Stomach smooth muscle (tissue), 2 donors: Measurements from ENCODE around the gene GABBR2.

Source experiments
- H3K27ac ChIP-seq: one replicate; pipeline ENCODE4 v1.7.0; 2013; ENCODE audit warnings: mild to moderate bottlenecking, low read length, inconsistent platforms
- H3K27me3 ChIP-seq, 2 donors: one replicate each; pipeline ENCODE4 v1.7.0; 2013; ENCODE audit warnings: low read length in 2 of 2; ENCODE audit not compliant: insufficient read depth in 2 of 2, control insufficient read depth in 1 of 2
- H3K36me3 ChIP-seq, 2 donors: one replicate each; pipeline ENCODE4 v1.7.0; 2013; ENCODE audit warnings: low read length in 2 of 2; ENCODE audit not compliant: control insufficient read depth in 2 of 2, insufficient read depth in 2 of 2
- H3K4me1 ChIP-seq: one replicate; pipeline ENCODE4 v1.7.0; 2013; ENCODE audit warnings: low read length; ENCODE audit not compliant: control insufficient read depth, insufficient read depth
- H3K4me3 ChIP-seq, 2 donors: one replicate each; pipeline ENCODE4 v1.7.0; 2013; ENCODE audit warnings: low read length in 2 of 2
- H3K9ac ChIP-seq, 2 donors: one replicate each; pipeline ENCODE4 v1.7.0; 2013; ENCODE audit warnings: low read length in 2 of 2, mild to moderate bottlenecking in 1 of 2
- H3K9me3 ChIP-seq, 2 donors: one replicate each; pipeline ENCODE4 v1.7.0; 2013; ENCODE audit warnings: low read length in 2 of 2; ENCODE audit not compliant: control insufficient read depth in 2 of 2
- donor health status: healthy.
- donor health status: Pancreatic carcinoma.

The GABBR2 gene

DNA sequence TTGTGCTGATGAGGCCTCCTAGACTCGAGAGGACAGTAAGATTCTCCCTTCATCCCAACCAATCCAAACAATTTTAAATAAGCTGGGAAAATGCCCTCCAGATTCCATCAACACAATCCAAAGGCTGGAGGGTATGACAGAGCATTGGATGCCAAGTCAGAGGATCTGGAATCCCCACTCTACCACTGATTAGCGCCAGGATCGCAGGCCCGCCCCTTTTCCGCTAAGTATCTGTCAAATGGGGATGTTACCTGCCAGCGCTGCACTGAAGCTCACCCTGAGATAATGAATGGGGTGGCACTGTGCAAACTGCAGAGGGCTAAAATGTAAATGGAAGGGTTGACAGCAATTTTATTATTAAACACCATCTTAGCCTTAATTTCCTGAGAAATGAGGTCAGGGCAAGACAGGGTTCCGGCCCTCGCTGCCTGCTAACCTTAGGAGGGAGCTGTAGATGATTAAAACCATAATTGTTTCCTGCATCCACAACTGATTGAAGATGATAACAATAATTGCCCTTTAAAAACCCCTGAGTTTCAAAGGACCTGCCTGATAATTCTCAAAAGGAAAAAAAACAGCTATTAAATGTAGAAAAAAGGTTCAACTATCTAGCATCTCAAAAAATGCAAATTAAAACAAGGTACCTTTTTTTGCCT is 31.6 kb upstream of the GABBR2 start:
- Histone ChIP-seq H3K9ac (no peak overlapping the region), H3K4me1 (no peaks in the 10 kb centered on the region), H3K27me3 (no peaks in the 10 kb centered on the region), H3K27ac (no peak overlapping the region), H3K9me3 (peaks cover 0 to 6% of the 10 kb centered on the region in 2 donors), H3K4me3 (no peak overlapping the region), H3K36me3 (peaks cover 19 to 28% of the 10 kb centered on the region in 2 donors)

DNA sequence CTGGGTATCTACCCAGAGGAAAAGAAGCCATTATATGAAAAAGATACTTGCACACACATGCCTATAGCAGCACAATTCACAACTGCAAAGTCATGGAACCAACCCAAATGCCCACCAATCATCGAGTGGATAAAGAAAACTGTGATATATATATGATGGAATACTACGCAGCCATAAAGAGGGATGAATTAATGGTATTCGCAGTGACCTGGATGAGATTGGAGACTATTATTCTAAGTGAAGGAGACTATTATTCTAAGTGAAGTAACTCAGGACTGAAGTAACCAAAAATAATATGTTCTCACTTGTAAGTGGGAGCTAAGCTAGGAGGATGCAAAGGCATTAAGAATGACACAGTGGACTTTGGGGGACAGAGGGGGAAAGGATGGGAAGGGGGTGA is 30.0 kb upstream of the GABBR2 start:
- no peaks in the 10 kb centered on the region for H3K27me3 ChIP-seq
- H3K9me3 ChIP-seq = peaks cover 0 to 6% of the 10 kb centered on the region in 2 donors
- no peak overlapping the region for H3K27ac ChIP-seq
- H3K9ac ChIP-seq = no peak overlapping the region
- no peak overlapping the region for H3K4me3 ChIP-seq
- no peaks in the 10 kb centered on the region for H3K4me1 ChIP-seq
- H3K36me3 ChIP-seq = peaks cover 16 to 25% of the 10 kb centered on the region in 2 donors

DNA sequence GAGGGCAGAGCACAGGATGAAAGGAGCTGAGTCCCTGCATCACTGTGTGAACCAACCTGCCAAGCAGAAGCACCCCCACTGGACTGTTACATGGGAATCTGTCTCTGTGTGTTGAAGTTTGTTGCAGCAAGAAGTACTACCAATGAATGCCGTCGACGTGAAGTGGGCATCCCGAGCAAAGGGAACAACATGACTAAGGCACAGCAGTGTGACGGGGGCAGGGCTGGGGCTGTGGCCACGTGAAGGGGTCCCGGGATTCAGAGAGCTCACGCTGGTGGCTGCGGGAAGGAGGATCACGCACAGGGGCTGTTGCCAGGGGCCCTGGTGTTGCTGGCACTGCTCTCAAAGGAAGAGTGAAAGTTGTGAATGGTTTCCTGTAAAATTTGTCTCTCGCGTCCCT is 27.5 kb upstream of the GABBR2 start:
- no peak overlapping the region for H3K9ac ChIP-seq
- H3K4me1 ChIP-seq = no peaks in the 10 kb centered on the region
- no peak overlapping the region for H3K4me3 ChIP-seq
- H3K36me3 ChIP-seq = peaks cover 16 to 33% of the 10 kb centered on the region in 2 donors
- H3K9me3 ChIP-seq = peaks cover 0 to 6% of the 10 kb centered on the region in 2 donors
- no peaks in the 10 kb centered on the region for H3K27me3 ChIP-seq
- no peak overlapping the region for H3K27ac ChIP-seq

DNA sequence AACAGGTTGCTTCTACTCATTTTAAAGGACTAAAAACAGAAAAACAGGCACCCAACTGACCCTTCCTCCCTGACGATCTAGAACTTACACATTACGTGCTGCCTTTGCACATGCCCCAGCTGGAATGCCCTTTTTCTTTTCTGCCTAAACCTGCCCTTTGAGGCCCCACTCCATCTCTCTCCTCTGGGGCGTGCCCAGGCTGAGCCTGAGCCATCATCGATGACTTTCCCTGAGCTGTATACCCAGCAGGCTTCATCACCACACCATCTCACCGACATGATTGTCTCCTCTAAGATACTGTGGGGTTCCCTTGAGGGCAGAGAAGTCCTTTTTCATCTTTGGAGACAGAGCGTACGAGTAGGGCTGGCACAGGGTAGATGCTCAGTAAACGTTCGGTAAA is 24.1 kb upstream of the GABBR2 start:
- Histone ChIP-seq H3K9ac (no peak overlapping the region), H3K9me3 (no peaks in the 10 kb centered on the region), H3K36me3 (peaks cover 16 to 30% of the 10 kb centered on the region in 2 donors), H3K27me3 (no peaks in the 10 kb centered on the region), H3K4me1 (peaks cover 7% of the 10 kb centered on the region), H3K4me3 (no peak overlapping the region), H3K27ac (no peak overlapping the region)

DNA sequence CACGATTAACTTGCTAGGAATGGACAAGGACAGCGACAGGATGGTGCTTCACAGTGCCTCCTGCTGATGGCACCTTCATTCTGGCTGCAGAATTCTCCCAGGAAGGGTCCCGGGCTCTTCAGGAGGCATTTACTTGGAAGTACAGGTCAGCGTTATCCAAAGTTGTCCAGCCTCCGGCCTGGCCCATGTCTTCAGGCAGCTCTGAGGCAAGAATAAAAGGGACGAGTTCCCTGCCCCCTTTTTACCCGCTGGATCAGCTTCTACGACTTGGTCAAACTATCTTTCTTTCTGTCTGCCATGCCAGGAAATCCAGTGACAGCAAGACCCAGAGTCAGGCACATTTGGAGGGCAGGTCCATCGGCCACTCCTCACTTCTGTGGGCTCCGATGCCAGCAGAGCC is 23.4 kb upstream of the GABBR2 start:
- H3K4me3 ChIP-seq = no peak overlapping the region
- no peaks in the 10 kb centered on the region for H3K27me3 ChIP-seq
- no peaks in the 10 kb centered on the region for H3K9me3 ChIP-seq
- H3K36me3 ChIP-seq = peaks cover 16 to 30% of the 10 kb centered on the region in 2 donors
- peaks cover 7% of the 10 kb centered on the region for H3K4me1 ChIP-seq
- no peak overlapping the region for H3K9ac ChIP-seq
- no peak overlapping the region for H3K27ac ChIP-seq

DNA sequence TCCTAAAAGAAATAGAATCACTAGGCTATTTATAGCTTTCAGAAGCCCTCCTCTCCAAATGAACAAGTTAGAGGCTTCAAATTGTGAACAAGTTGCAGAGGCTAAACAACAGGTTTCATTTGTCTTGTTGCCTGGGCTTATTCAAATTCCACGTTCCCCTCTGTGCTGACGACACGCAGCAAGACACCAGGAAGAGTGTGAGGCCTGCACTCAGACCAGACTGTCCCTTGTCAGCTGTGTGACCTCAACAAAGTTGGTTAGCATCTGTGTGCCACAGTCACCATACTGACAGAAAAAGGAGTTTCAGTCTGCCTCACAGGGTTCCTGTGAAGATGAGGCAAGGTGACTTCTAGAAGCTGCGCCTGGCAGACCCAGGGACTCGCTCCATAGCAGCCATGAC is 22.1 kb upstream of the GABBR2 start:
- Histone ChIP-seq H3K27me3 (no peaks in the 10 kb centered on the region), H3K9ac (no peak overlapping the region), H3K27ac (no peak overlapping the region), H3K4me1 (peaks cover 7% of the 10 kb centered on the region), H3K9me3 (no peaks in the 10 kb centered on the region), H3K4me3 (no peak overlapping the region), H3K36me3 (peaks cover 11 to 26% of the 10 kb centered on the region in 2 donors)

DNA sequence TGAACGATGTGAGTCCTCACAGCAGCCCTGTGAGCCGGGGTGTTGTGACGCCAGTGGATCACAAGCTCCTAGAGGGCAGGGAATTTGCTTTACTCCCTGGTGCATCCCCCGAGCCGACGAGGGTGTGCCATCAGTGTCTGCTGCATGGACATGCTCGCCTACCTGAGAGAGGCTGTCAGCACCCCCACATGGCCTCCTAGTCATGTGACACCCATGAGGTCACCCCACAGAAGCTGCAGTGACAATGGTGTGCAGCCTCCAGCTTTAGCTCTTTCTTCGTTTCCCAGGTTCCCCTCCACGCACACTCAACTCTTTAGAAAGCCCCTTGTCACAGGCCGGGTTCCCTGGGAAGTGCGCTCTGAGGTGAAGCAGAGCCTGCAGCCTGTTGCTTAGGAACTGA is 19.8 kb upstream of the GABBR2 start:
- H3K27me3 ChIP-seq = peaks cover 0 to 5% of the 10 kb centered on the region in 2 donors
- H3K36me3 ChIP-seq = peaks cover 0 to 10% of the 10 kb centered on the region in 2 donors
- H3K9me3 ChIP-seq = peaks cover 2 to 4% of the 10 kb centered on the region in 2 donors
- no peak overlapping the region for H3K27ac ChIP-seq
- no peak overlapping the region for H3K4me3 ChIP-seq
- peaks cover 7% of the 10 kb centered on the region for H3K4me1 ChIP-seq
- no peak overlapping the region for H3K9ac ChIP-seq

DNA sequence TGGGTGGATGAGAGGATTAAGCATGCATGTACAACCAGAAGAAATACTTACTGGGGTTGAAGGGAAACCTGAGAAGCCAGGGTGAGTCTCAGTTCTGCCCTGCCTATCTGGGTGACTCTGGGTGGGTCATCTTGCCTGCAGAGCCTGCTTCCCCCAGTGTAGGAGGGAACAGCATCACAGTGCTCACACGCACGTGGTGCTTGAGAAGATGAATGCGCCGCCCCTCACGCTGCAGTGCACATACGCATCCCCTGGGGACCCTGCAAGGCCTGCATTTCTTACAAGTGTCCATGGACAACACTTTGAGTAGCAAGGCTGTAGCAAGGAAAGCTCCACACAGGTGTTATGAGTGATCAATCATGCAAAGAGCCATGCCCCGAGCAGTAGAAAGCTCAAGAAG is 18.7 kb upstream of the GABBR2 start:
- Histone ChIP-seq H3K4me3 (no peak overlapping the region), H3K4me1 (peaks cover 7% of the 10 kb centered on the region), H3K27me3 (peaks cover 4 to 9% of the 10 kb centered on the region in 2 donors), H3K36me3 (peaks cover 0 to 2% of the 10 kb centered on the region in 2 donors), H3K27ac (no peak overlapping the region), H3K9me3 (peaks cover 4 to 5% of the 10 kb centered on the region in 2 donors), H3K9ac (no peak overlapping the region)

DNA sequence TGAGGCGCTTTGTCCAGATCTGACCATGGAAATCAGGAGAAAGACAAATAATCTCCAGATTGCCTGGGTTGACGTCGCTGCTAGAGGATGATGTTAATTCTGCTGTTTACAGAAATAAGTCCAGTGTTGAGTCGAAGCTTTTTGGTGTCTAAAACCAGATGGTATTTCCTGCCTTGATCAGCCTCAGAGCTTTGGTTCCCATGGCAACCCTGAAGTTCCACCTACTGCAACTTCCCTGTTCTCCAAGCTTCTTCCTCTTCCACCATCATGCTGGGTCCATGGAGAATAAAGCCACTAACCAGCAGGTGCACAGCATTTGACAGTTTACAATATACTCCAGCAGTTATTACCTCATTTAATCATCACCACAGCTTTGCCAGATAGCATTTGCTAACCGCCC is 18.0 kb upstream of the GABBR2 start:
- H3K9ac ChIP-seq = no peak overlapping the region
- H3K4me1 ChIP-seq = peaks cover 7% of the 10 kb centered on the region
- peaks cover 4 to 5% of the 10 kb centered on the region in 2 donors for H3K9me3 ChIP-seq
- H3K27ac ChIP-seq = no peak overlapping the region
- peaks cover 4 to 9% of the 10 kb centered on the region in 2 donors for H3K27me3 ChIP-seq
- H3K36me3 ChIP-seq = no peaks in the 10 kb centered on the region
- no peak overlapping the region for H3K4me3 ChIP-seq

DNA sequence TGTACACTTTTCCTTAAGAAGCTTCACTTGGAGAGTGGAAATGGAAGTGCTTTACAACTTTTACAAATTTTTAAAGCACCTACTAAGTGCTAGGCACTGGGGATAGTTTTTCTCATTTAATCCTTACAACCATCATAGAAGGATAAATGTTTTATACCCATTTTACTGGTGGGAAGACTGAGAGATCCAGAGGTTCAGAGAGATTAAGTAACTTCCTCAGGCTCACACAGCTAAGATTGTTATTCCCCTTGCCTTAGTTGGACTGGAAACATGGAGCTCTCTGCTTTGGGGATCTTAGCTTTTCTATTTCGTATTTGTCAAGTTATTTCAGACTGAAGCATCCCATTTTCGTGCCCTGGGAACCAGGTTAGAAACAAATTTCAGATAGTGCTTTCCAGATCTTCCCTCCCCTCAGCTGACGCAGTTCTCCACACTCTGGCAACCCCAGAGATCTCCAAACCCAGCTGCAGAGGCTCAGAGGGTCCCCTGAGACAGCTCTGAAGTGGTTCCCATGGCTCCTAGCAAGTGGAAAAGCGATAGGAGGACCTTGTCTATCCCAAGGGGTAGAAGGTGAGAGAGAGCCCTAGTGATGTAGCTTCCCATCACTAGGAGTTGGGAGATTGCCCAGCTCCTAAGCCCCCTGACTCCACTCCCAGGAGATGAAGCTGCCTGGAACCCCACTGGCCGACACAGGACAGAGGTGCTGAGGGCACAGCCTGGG is 16.2 kb upstream of the GABBR2 start:
- Histone ChIP-seq H3K27me3 (peaks cover 6 to 12% of the 10 kb centered on the region in 2 donors), H3K4me1 (no peaks in the 10 kb centered on the region), H3K9me3 (peaks cover 4 to 5% of the 10 kb centered on the region in 2 donors), H3K9ac (no peak overlapping the region), H3K4me3 (no peak overlapping the region), H3K27ac (no peak overlapping the region), H3K36me3 (no peaks in the 10 kb centered on the region)

DNA sequence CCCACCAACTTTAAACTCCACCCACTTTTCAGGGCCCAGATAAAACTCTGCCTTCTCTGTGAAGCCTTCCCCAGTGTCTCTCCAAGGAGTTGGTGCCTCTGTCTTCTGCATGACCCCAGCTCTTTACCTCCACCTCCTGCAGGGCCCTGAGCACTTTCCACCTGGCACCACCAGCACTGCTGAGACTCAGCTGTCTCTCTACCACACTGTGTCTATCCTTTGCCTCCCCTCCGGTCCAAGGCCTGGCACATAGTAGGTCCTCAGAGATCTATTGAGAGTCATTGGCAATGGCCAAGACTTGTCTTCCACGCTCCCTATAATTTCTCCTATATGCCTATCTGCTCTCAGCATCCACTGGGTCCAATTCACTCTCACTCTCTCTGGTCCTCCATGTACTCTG is 12.9 kb upstream of the GABBR2 start:
- Histone ChIP-seq H3K27me3 (peaks cover 6 to 12% of the 10 kb centered on the region in 2 donors), H3K27ac (no peak overlapping the region), H3K9me3 (peaks cover 4 to 5% of the 10 kb centered on the region in 2 donors), H3K4me1 (no peaks in the 10 kb centered on the region), H3K4me3 (no peak overlapping the region), H3K9ac (no peak overlapping the region), H3K36me3 (no peaks in the 10 kb centered on the region)
